Measurements from ENCODE around the gene BCL2.

Gene BCL2

GRCh38 chr18:63307551-63308200 lies 11.9 kb downstream of the BCL2 start:
- no peak for DNase-seq

- no peak for DNase-seq
Observed at GRCh38 chr18:63306819-63307550, 12.6 kb downstream of the BCL2 start.

GRCh38 chr18:63306249-63306648 lies 13.3 kb downstream of the BCL2 start:
- no peak for DNase-seq

- DNase-seq = no peak
Observed at GRCh38 chr18:63303547-63303946, 16.0 kb downstream of the BCL2 start.

GRCh38 chr18:63302636-63303405 lies 16.7 kb downstream of the BCL2 start:
- peak; percentile 17 for DNase-seq

GRCh38 chr18:63302220-63302619 lies 17.3 kb downstream of the BCL2 start:
- DNase-seq = no peak

- no peak for DNase-seq
Observed at GRCh38 chr18:63301434-63301833, 18.1 kb downstream of the BCL2 start.

- no peak for DNase-seq
Observed at GRCh38 chr18:63299837-63300745, 19.5 kb downstream of the BCL2 start.

- no peak for DNase-seq
Observed at GRCh38 chr18:63298400-63299365, 20.9 kb downstream of the BCL2 start.

GRCh38 chr18:63297687-63298399 lies 21.7 kb downstream of the BCL2 start:
- DNase-seq = no peak

GRCh38 chr18:63293935-63294334 lies 25.6 kb downstream of the BCL2 start:
- no peak for DNase-seq

- no peak for DNase-seq
Observed at GRCh38 chr18:63292831-63293683, 26.5 kb downstream of the BCL2 start.

GRCh38 chr18:63291278-63291677 lies 28.3 kb downstream of the BCL2 start:
- no peak for DNase-seq

GRCh38 chr18:63290821-63291200 lies 28.8 kb downstream of the BCL2 start:
- no peak for DNase-seq

- DNase-seq = no peak
Observed at GRCh38 chr18:63290166-63290820, 29.3 kb downstream of the BCL2 start.

- no peak for DNase-seq
Observed at GRCh38 chr18:63288311-63288710, 31.3 kb downstream of the BCL2 start.

- no peak for DNase-seq
Observed at GRCh38 chr18:63287691-63288220, 31.8 kb downstream of the BCL2 start.

- no peak for DNase-seq
Observed at GRCh38 chr18:63286926-63287325, 32.6 kb downstream of the BCL2 start.
